ENCODE results near the gene NFKBIB.

DNA sequence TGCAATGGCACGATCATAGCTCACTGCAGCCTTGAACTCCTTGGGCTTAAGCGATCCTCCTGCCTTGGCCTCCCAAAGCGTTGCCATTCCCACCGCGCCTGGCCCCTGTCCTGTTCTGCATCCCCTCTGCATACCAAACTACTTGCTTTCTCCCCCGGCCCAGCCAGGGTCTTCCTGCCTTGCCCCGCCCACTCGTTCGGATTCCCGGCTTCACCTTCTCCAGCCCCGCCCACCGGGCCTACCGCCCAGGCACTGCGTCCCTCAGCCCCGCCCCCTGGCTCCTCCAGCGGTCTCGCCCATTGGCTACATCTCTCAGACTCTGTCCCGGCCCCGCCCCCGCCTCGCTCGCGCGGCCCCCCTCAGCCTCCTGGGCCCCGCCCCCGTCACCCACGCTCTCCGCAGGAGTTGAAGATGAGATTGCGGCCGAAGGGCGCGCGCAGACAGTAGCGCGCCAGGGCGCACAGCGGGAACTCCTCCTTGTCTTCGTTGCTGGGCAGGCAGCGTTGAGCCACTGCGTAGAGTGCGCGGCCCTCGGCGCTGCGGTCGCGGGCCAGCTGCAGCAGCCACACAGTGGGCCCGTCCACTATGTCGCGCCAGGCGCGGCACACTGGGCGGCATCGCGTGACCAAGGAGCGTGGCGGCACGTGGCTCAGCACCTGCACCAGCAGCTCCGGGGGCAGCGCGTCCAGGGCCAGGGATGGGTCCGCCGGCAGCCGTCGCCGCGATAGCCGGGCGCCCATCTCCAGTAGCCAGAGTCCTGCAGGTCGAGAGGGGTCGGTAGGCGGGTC lies 50.0 kb downstream of the NFKBIB start:
- TF ChIP-seq, protein P1, sequence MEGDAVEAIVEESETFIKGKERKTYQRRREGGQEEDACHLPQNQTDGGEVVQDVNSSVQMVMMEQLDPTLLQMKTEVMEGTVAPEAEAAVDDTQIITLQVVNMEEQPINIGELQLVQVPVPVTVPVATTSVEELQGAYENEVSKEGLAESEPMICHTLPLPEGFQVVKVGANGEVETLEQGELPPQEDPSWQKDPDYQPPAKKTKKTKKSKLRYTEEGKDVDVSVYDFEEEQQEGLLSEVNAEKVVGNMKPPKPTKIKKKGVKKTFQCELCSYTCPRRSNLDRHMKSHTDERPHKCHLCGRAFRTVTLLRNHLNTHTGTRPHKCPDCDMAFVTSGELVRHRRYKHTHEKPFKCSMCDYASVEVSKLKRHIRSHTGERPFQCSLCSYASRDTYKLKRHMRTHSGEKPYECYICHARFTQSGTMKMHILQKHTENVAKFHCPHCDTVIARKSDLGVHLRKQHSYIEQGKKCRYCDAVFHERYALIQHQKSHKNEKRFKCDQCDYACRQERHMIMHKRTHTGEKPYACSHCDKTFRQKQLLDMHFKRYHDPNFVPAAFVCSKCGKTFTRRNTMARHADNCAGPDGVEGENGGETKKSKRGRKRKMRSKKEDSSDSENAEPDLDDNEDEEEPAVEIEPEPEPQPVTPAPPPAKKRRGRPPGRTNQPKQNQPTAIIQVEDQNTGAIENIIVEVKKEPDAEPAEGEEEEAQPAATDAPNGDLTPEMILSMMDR (conservative IDR thresholded peaks at IDR 0.05; ENCODE audit: low read depth, low read length) = no peak
- TF ChIP-seq EZH2phosphoT487 (IDR thresholded peaks at IDR 0.05; ENCODE audit: borderline replicate concordance, low read length) (no peak), EZH2 (IDR thresholded peaks at IDR 0.05; ENCODE audit: low read length, unreplicated experiment) (no peak)

Measured in PC-3 (cell line).